Heart left ventricle (tissue), 16 donors: ENCODE results near the gene CNTD1. TPM values are rescaled to one million over a fixed set of nuclear protein-coding genes. Genes with fewer than 3 reads are reported as not detected.

Source experiments
- ATAC-seq, 4 donors: fragments of 200-7000 bp; cut with Tn5 transposase; one replicate each; pipeline ENCODE4 v1.9.1; 2020 to 2022; ENCODE audit warnings: moderate library complexity in 4 of 4, mild to moderate bottlenecking in 3 of 4, moderate number of reproducible peaks in 1 of 4
- DNase-seq, 5 donors: peaks; one replicate each; pipeline ENCODE4 v3.0.0-alpha.2; 2020
- H3K27ac ChIP-seq, 12 donors: fragments of 200-600 bp; sonication (generic) in 4 of 12; one replicate each; pipeline versions ENCODE4 v1.5.0 to v1.8.0; 2016 to 2022; ENCODE audit warnings: mild to moderate bottlenecking in 2 of 12
- H3K27me3 ChIP-seq, 9 donors: fragments of 200-600 bp; sonication (generic) in 2 of 9; one replicate each; pipeline versions ENCODE4 v1.5.1 to v1.8.0; 2016 to 2022; ENCODE audit warnings: mild to moderate bottlenecking in 3 of 9
- H3K36me3 ChIP-seq, 9 donors: fragments of 200-600 bp; sonication (generic) in 2 of 9; one replicate each; pipeline versions ENCODE4 v1.5.0 to v1.8.0; 2018 to 2022; ENCODE audit warnings: mild to moderate bottlenecking in 2 of 9
- H3K4me1 ChIP-seq, 12 donors: fragments of 200-600 bp; sonication (generic) in 4 of 12; one replicate each; pipeline versions ENCODE4 v1.5.0 to v1.8.0; 2016 to 2022; ENCODE audit warnings: mild to moderate bottlenecking in 3 of 12
- H3K4me3 ChIP-seq, 12 donors: fragments of 200-600 bp; sonication (generic) in 4 of 12; one replicate each; pipeline versions ENCODE4 v1.5.0 to v1.8.0; 2017 to 2022; ENCODE audit warnings: mild to moderate bottlenecking in 9 of 12, moderate library complexity in 4 of 12
- H3K9me3 ChIP-seq, 12 donors: fragments of 200-600 bp; sonication (generic) in 4 of 12; one replicate each; pipeline versions ENCODE4 v1.5.0 to v1.8.0; 2016 to 2022; ENCODE audit warnings: mild to moderate bottlenecking in 1 of 12
- POLR2A ChIP-seq, 2 donors: fragments of 450-650 bp; IDR thresholded peaks; one replicate each; pipeline ENCODE4 v1.6.1; 2017; ENCODE audit warnings: antibody characterized with exemption in 2 of 2, mild to moderate bottlenecking in 2 of 2, moderate library complexity in 2 of 2
- WGBS, 4 donors: extraction: QIAGEN DNeasy Blood & Tissue Kit in 2 of 4; methylation state at CpG; one replicate each; pipeline versions ENCODE4 v1.1.5 to v1.1.7; 2013 to 2018; 5-methylcytosine and 5-hydroxymethylcytosine counted together
- intact Hi-C, 10 donors: fragments of 100-400 bp; cut with DNase I; formaldehyde crosslinking; loops; one replicate each; pipeline versions ENCODE4 v1.11.1 to v1.14.2; 2022
- polyA plus RNA-seq, 2 donors: library from polyadenylated mRNA; stranded (reverse); fragments of 200-250 nt; gene quantifications; one replicate each; pipeline ENCODE4 v1.2.3, GENCODE V29; 2013
- total RNA-seq, 9 donors: library from RNA; depleted of rRNA in 2 of 9; stranded (reverse); fragments of >200 nt in 2 of 9; fragmentation: NEBNext Ultra II Directional in 3 of 9; extraction: Animal tissue kit (Norgen Biotek cat#: 25700) in 3 of 9; gene quantifications; one replicate each; pipeline versions ENCODE4 v1.1.0 to v1.2.4, GENCODE V29; 2016 to 2023
- TF ChIP-seq, protein P1 (sequence below), 12 donors: fragments of 200-600 bp; sonication (generic) in 4 of 12; IDR thresholded peaks; one replicate each; pipeline versions ENCODE4 v1.5.0 to v1.8.0; 2018 to 2022; ENCODE audit warnings: antibody characterized with exemption in 12 of 12, mild to moderate bottlenecking in 5 of 12
- donor health status: ischemic (EF 13 %, LVEDD 7.1; RV severe dilation, severe dysfunction).
- donor health status: healthy with polysubstance abuse.
- donor health status: DM: no; HTN: yes; CAD: no.
- donor health status: DM: no; HTN: no; CAD: no.
- donor health status: ischemic (EF 25% LVEDD 6.9; RV normal size, moderate dysfunction).
- donor health status: ischemic (EF 25% LVEDD 5.7; RV mildly dilated, moderate dysfunction).
- donor health status: healthy.
- donor health status: DM: yes; HTN: yes; CAD: no.
- donor health status: ischemic (EF 35%, LVEDD 5.7; RV mildly dilated, moderate dysfunction).
- donor health status: nonischemic (EF 11% LVEDD 7.7; RV severe dilation, severe dysfunction).
- donor health status: DM: yes; HTN: yes; CAD: no.
- donor health status: PGD.
- donor health status: ischemic (EF 29% LVEDD 5.4; RV normal size, mild dysfunction).
- donor health status: nonischemic (EF 23%, LVEDD 6.1; RV moderate dilation, normal function).

The CNTD1 gene
- total and polyA plus RNA-seq, 11 donors, result 0.10 to 0.38 TPM; not detected in 9

DNA sequence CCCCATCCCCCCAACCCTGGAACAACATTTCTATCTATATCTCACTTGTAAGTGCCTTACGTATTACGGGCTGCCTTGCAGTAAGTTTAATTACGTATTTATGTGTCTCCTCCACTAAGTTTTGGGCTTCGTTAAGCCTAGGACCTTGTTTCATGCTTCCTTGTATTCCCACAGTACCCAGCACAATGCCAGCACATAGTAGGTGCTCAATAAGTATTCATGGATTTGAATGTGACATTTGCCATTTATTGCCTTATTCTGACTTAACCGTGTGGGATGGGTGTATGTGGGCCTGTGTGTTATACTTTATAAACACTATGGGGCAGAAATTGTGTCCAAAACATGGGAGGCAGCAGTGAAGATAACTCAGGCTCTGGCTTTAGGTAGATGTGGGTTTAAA lies 6.1 kb upstream of the CNTD1 start:
- DNase-seq (no peak), ATAC-seq (no peak)
- Histone ChIP-seq H3K27ac (no peak overlapping the region), H3K27me3 (peaks cover 0 to 12% (median 0%) of the 10 kb centered on the region in 9 donors), H3K36me3 (peaks cover 0 to 18% (median 4%) of the 10 kb centered on the region in 9 donors), H3K4me3 (no peak overlapping the region), H3K4me1 (peaks cover 3 to 13% (median 9%) of the 10 kb centered on the region in 12 donors), H3K9me3 (no peaks in the 10 kb centered on the region)
- intact Hi-C loops, result no loop called here
- 58 to 68% (median 63%) methylated on average over 5 of the region's 5 CpGs for WGBS, 4 donors
- TF ChIP-seq POLR2A (IDR thresholded peaks at IDR 0.05), result no peak
- TF ChIP-seq, protein P1, sequence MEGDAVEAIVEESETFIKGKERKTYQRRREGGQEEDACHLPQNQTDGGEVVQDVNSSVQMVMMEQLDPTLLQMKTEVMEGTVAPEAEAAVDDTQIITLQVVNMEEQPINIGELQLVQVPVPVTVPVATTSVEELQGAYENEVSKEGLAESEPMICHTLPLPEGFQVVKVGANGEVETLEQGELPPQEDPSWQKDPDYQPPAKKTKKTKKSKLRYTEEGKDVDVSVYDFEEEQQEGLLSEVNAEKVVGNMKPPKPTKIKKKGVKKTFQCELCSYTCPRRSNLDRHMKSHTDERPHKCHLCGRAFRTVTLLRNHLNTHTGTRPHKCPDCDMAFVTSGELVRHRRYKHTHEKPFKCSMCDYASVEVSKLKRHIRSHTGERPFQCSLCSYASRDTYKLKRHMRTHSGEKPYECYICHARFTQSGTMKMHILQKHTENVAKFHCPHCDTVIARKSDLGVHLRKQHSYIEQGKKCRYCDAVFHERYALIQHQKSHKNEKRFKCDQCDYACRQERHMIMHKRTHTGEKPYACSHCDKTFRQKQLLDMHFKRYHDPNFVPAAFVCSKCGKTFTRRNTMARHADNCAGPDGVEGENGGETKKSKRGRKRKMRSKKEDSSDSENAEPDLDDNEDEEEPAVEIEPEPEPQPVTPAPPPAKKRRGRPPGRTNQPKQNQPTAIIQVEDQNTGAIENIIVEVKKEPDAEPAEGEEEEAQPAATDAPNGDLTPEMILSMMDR (IDR thresholded peaks at IDR 0.05), result no peak

DNA sequence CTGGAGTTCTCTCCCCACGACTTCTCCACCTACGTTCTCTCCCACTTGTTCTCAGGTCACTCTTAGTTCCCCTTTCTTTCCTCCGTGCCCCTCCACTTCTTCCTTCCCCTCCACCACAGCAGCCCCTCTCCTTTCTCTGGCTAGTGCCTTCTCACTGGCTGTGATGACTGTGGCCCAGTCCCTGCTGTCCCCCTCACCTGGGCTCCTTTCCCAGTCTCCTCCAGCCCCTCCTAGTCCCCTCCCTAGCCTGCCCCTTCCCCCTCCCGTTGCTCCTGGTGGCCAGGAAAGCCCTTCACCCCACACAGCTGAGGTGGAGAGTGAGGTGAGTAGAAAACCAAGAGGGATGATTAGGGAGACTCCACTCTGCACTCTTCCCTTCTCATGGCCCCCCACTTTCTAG lies 3.6 kb upstream of the CNTD1 start:
- H3K27ac ChIP-seq, result no peak overlapping the region
- no peak for ATAC-seq
- DNase-seq, result no peak
- no peaks in the 10 kb centered on the region for H3K9me3 ChIP-seq
- H3K4me1 ChIP-seq, result peaks cover 3 to 25% (median 16%) of the 10 kb centered on the region in 12 donors
- no peaks in the 10 kb centered on the region for H3K27me3 ChIP-seq
- intact Hi-C loops, result no loop called here
- peaks cover 0 to 18% (median 4%) of the 10 kb centered on the region in 9 donors for H3K36me3 ChIP-seq
- no peak overlapping the region for H3K4me3 ChIP-seq
- no peak for TF ChIP-seq POLR2A (IDR thresholded peaks at IDR 0.05)
- TF ChIP-seq, protein P1 (IDR thresholded peaks at IDR 0.05), result no peak
- 66 to 78% (median 72%) methylated on average over 4 of the region's 4 CpGs for WGBS, 4 donors

DNA sequence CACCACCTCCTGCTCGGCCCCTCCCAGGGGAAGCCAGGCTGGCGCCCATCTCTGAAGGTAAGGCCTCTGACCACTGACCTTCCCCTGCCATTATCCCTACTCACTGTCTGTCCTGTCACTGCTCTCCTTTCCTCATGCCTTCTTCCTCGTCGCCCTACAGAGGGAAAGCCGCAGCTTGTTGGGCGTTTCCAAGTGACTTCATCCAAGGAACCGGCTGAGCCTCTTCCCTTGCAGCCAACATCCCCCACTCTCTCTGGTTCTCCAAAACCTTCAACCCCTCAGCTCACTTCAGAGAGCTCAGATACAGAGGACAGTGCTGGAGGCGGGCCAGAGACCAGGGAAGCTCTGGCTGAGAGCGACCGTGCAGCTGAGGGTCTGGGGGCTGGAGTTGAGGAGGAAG lies 3.2 kb upstream of the CNTD1 start:
- Histone ChIP-seq H3K4me1 (peaks cover 3 to 25% (median 16%) of the 10 kb centered on the region in 12 donors), H3K27ac (no peak overlapping the region), H3K27me3 (no peaks in the 10 kb centered on the region), H3K4me3 (no peak overlapping the region), H3K36me3 (peaks cover 0 to 18% (median 4%) of the 10 kb centered on the region in 9 donors), H3K9me3 (no peaks in the 10 kb centered on the region)
- intact Hi-C loops, result no loop called here
- TF ChIP-seq, protein P1 (IDR thresholded peaks at IDR 0.05), result no peak
- no peak for TF ChIP-seq POLR2A (IDR thresholded peaks at IDR 0.05)
- ATAC-seq (no peak), DNase-seq (no peak)
- 86 to 91% (median 89%) methylated on average over 10 of the region's 10 CpGs for WGBS, 4 donors

DNA sequence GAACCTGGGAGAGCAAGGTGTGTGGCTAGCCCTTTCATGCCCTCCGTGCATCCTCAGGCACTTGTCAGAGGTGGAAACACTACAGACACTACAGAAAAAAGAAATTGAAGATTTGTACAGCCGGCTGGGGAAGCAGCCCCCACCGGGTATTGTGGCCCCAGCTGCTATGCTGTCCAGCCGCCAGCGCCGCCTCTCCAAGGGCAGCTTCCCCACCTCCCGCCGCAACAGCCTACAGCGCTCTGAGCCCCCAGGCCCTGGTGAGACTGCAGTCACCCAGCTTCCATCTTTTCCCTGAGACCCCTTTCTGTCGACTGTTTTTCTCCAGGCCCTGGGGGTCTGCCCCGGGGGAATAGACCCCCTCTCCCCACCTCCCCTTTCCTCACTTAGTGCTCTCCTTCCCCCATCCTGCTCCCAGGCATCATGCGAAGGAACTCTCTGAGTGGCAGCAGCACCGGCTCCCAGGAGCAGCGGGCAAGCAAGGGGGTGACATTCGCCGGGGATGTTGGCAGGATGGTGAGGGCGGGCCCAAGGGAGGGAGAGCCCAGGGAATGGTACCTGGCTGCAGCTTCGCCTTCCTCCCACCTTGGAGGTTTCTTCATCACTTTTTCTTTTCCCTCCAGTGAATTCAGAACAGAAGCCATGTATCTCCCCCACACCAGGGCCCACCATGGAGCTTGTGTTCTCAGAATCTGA lies 2.4 kb upstream of the CNTD1 start:
- no peak for ATAC-seq
- 91 to 95% (median 92%) methylated on average over 18 of the region's 18 CpGs for WGBS, 4 donors
- no peak for DNase-seq
- no peak overlapping the region for H3K4me3 ChIP-seq
- no peaks in the 10 kb centered on the region for H3K9me3 ChIP-seq
- no peak overlapping the region for H3K27ac ChIP-seq
- H3K36me3 ChIP-seq, result peaks cover 0 to 18% (median 4%) of the 10 kb centered on the region in 9 donors
- TF ChIP-seq, protein P1 (IDR thresholded peaks at IDR 0.05), result no peak
- no peak for TF ChIP-seq POLR2A (IDR thresholded peaks at IDR 0.05)
- no peaks in the 10 kb centered on the region for H3K27me3 ChIP-seq
- intact Hi-C loops, result no loop called here
- peaks cover 3 to 25% (median 16%) of the 10 kb centered on the region in 12 donors for H3K4me1 ChIP-seq
